H9 (cell line): Measurements from ENCODE around the gene NUDT3. TPM values are rescaled to one million over a fixed set of nuclear protein-coding genes. Genes with fewer than 3 reads are reported as not detected.

Experiments used
- DNase-seq: peaks from one replicate; pipeline ENCODE4 v3.0.0-alpha.2; 2017
- H2AFZ ChIP-seq: one replicate; pipeline ENCODE4 v1.6.1; 2013; ENCODE audit warnings: mild to moderate bottlenecking, low read length, control low read depth, moderate library complexity
- H2AK5ac ChIP-seq: 2 replicates; pipeline ENCODE4 v1.6.1; 2013; ENCODE audit warnings: low read length, control low read depth, mixed read lengths; ENCODE audit not compliant: insufficient read length
- H2BK120ac ChIP-seq: one replicate; pipeline ENCODE4 v1.6.1; 2013; ENCODE audit warnings: low read depth, mild to moderate bottlenecking, low read length, control low read depth, inconsistent platforms; ENCODE audit not compliant: poor library complexity, severe bottlenecking
- H2BK12ac ChIP-seq: 2 replicates; pipeline ENCODE4 v1.6.1; 2013; ENCODE audit warnings: low read length, control low read depth, mixed read lengths, low read depth; ENCODE audit not compliant: insufficient read length
- H2BK15ac ChIP-seq: 2 replicates; pipeline ENCODE4 v1.6.1; 2013; ENCODE audit warnings: low read depth, low read length, control low read depth
- H2BK20ac ChIP-seq: one replicate; pipeline ENCODE4 v1.6.1; 2013; ENCODE audit warnings: low read depth, mild to moderate bottlenecking, low read length, control low read depth, inconsistent platforms; ENCODE audit not compliant: poor library complexity, severe bottlenecking
- H2BK5ac ChIP-seq: 2 replicates; pipeline ENCODE4 v1.6.1; 2013; ENCODE audit warnings: low read length, control low read depth, mixed read lengths; ENCODE audit not compliant: insufficient read length
- H3K14ac ChIP-seq: 2 replicates; pipeline ENCODE4 v1.6.1; 2013; ENCODE audit warnings: low read length, control low read depth; ENCODE audit not compliant: insufficient read depth
- H3K18ac ChIP-seq: 2 replicates; pipeline ENCODE4 v1.6.1; 2013; ENCODE audit warnings: low read depth, mild to moderate bottlenecking, mixed read lengths, low read length, control low read depth; ENCODE audit not compliant: insufficient read length
- H3K23ac ChIP-seq: 2 replicates; pipeline ENCODE4 v1.6.1; 2013; ENCODE audit warnings: low read length, control low read depth, mixed read lengths, low read depth; ENCODE audit not compliant: insufficient read length
- H3K23me2 ChIP-seq: 2 replicates; pipeline ENCODE4 v1.6.1; 2013; ENCODE audit warnings: low read depth, mild to moderate bottlenecking, mixed read lengths, low read length, control low read depth; ENCODE audit not compliant: insufficient read length, poor library complexity, severe bottlenecking
- H3K27ac ChIP-seq: 2 replicates; pipeline ENCODE4 v1.5.1; 2013; ENCODE audit warnings: low read length, control low read depth, mixed read lengths, low read depth; ENCODE audit not compliant: insufficient read length
- H3K27me3 ChIP-seq: 2 replicates; pipeline ENCODE4 v1.6.1; 2013; ENCODE audit warnings: low read length, control low read depth, inconsistent platforms; ENCODE audit not compliant: insufficient read depth
- H3K4ac ChIP-seq: 2 replicates; pipeline ENCODE4 v1.6.1; 2013; ENCODE audit warnings: low read depth, mild to moderate bottlenecking, control low read depth, inconsistent platforms, low read length, moderate library complexity
- H3K4me1 ChIP-seq: 2 replicates; pipeline ENCODE4 v1.6.1; 2013; ENCODE audit warnings: low read length, control low read depth, inconsistent platforms; ENCODE audit not compliant: insufficient read depth
- H3K4me2 ChIP-seq: 2 replicates; pipeline ENCODE4 v1.6.1; 2013; ENCODE audit warnings: low read length, control low read depth, mixed read lengths; ENCODE audit not compliant: insufficient read length, insufficient read depth
- H3K56ac ChIP-seq: 2 replicates; pipeline ENCODE4 v1.6.1; 2013; ENCODE audit warnings: low read depth, mild to moderate bottlenecking, mixed read lengths, low read length, control low read depth; ENCODE audit not compliant: insufficient read length
- H3K79me1 ChIP-seq: 2 replicates; pipeline ENCODE4 v1.6.1; 2013; ENCODE audit warnings: low read depth, mild to moderate bottlenecking, moderate library complexity, low read length, control low read depth, inconsistent platforms; ENCODE audit not compliant: insufficient read depth, poor library complexity, severe bottlenecking
- H3K79me2 ChIP-seq: 2 replicates; pipeline ENCODE4 v1.6.1; 2013; ENCODE audit warnings: low read length, control low read depth, inconsistent platforms; ENCODE audit not compliant: insufficient read depth
- H3K9ac ChIP-seq: 2 replicates; pipeline ENCODE4 v1.6.1; 2013; ENCODE audit warnings: low read length, control low read depth, mixed read lengths; ENCODE audit not compliant: insufficient read length; ENCODE audit errors: extremely low read depth
- H3K9me3 ChIP-seq: one replicate; pipeline ENCODE4 v1.6.1; 2013; ENCODE audit warnings: low read depth, low read length, inconsistent platforms; ENCODE audit not compliant: control insufficient read depth
- H3T11ph ChIP-seq: one replicate; pipeline ENCODE4 v1.6.1; 2013; ENCODE audit warnings: mild to moderate bottlenecking, low read length, control low read depth, inconsistent platforms
- H4K20me1 ChIP-seq: one replicate; pipeline ENCODE4 v1.6.1; 2013; ENCODE audit not compliant: control insufficient read depth, insufficient read length, insufficient read depth
- H4K5ac ChIP-seq: 2 replicates; pipeline ENCODE4 v1.6.1; 2013; ENCODE audit warnings: low read depth, mild to moderate bottlenecking, mixed read lengths, low read length, control low read depth; ENCODE audit not compliant: insufficient read length
- H4K8ac ChIP-seq: replicated peaks from 2 replicates; pipeline ENCODE4 v1.6.1; 2013; ENCODE audit warnings: low read length, control low read depth, mixed read lengths, low read depth; ENCODE audit not compliant: insufficient read length
- H4K91ac ChIP-seq: 2 replicates; pipeline ENCODE4 v1.6.1; 2013; ENCODE audit warnings: low read depth, mild to moderate bottlenecking, moderate library complexity, mixed read lengths, low read length, control low read depth; ENCODE audit not compliant: insufficient read length
- H3K27ac Mint-ChIP-seq, 3 experiments: 2 replicates in 2 of 3; 3 replicates in 1 of 3; pipeline ENCODE4 v1.8.0; 2020 to 2021; ENCODE audit warnings: mixed read lengths in 3 of 3, mild to moderate bottlenecking in 1 of 3, moderate library complexity in 1 of 3
- H3K27me3 Mint-ChIP-seq: 2 replicates; pipeline ENCODE4 v1.8.0; 2021; ENCODE audit warnings: low read depth, mild to moderate bottlenecking, moderate library complexity, mixed read lengths
- H3K36me3 Mint-ChIP-seq, 3 experiments: 2 replicates in 2 of 3; 3 replicates in 1 of 3; pipeline ENCODE4 v1.8.0; 2020 to 2021; ENCODE audit warnings: low read depth in 3 of 3, mixed read lengths in 3 of 3; ENCODE audit not compliant: insufficient read depth in 1 of 3
- H3K4me1 Mint-ChIP-seq, 2 experiments: 2 replicates each; pipeline ENCODE4 v1.8.0; 2020; ENCODE audit warnings: mixed read lengths in 2 of 2
- H3K4me3 Mint-ChIP-seq, 2 experiments: 2 replicates in 1 of 2; 3 replicates in 1 of 2; pipeline ENCODE4 v1.8.0; 2020 to 2021; ENCODE audit warnings: mild to moderate bottlenecking in 2 of 2, mixed read lengths in 2 of 2, moderate library complexity in 1 of 2
- H3K9me3 Mint-ChIP-seq, 2 experiments: 2 replicates in 1 of 2; 3 replicates in 1 of 2; pipeline ENCODE4 v1.8.0; 2020; ENCODE audit warnings: mild to moderate bottlenecking in 2 of 2, mixed read lengths in 2 of 2, moderate library complexity in 1 of 2
- WGBS: extraction: QIAGEN DNeasy Blood & Tissue Kit; methylation state at CpG from one replicate; pipeline ENCODE4 v1.1.7; 2013; ENCODE audit warnings: missing lambda C conversion rate, low lambda C conversion rate, mixed read lengths; ENCODE audit not compliant: insufficient read length; ENCODE audit errors: extremely low coverage; 5-methylcytosine and 5-hydroxymethylcytosine counted together
- total RNA-seq: library from RNA; stranded (reverse); gene quantifications from 2 replicates; pipeline ENCODE4 v1.2.1, GENCODE V29; 2021
- TF ChIP-seq, protein P1 (sequence below): fragments of 200-600 bp; sonication (generic); conservative IDR thresholded peaks from 3 replicates; pipeline ENCODE4 v1.8.0; 2021; ENCODE audit warnings: antibody characterized with exemption, mild to moderate bottlenecking

NUDT3 gene
- total RNA-seq, 1 experiment from 2014 or later: 23.6 TPM

DNA sequence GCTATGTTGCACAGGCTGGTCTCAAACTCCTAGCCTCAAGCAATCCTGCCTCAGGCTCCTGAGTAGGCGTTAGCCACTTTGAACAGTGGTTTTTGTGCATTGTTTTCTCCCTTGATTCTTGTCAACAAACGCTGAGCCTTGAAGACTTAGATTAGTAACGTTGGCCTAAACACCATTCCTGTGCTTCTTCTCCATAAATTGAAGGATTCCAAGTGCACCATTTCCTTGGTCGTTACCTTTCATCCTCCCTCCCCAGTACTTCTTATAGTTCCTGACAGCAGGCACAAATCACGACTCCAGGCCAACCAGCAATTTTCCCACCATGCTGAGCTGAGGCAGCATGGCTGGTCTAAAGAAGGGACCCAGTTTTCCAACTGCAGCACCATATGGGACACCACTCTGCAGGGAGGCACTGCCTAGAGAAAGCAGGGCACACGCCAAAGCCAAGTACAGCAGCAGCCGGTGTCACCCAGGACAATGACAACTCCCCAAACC lies 24.5 kb upstream of the NUDT3 start:
- H3K14ac ChIP-seq: no peak overlapping the region
- peak overlapping the region in 2 of 3 experiments; percentile 50 to 86; a peak in 4 of 7 replicates for H3K27ac Mint-ChIP-seq
- H2BK5ac ChIP-seq: no peak overlapping the region
- H3K27ac ChIP-seq: no peak overlapping the region
- H3K79me2 ChIP-seq: no peaks in the 10 kb centered on the region
- no peaks in the 10 kb centered on the region for H3K9me3 Mint-ChIP-seq
- DNase-seq: no peak
- no peak overlapping the region for H4K91ac ChIP-seq
- no peaks in the 10 kb centered on the region for H3K27me3 ChIP-seq
- H2BK20ac ChIP-seq: no peak overlapping the region
- H3K56ac ChIP-seq: no peak overlapping the region
- H2BK120ac ChIP-seq: no peak overlapping the region
- H3K79me1 ChIP-seq: no peaks in the 10 kb centered on the region
- H3K4me3 Mint-ChIP-seq: no peak overlapping the region; a peak in 1 of 5 replicates
- no peak overlapping the region for H3K4ac ChIP-seq
- no CpG with 5 or more reads among the region's 7 CpGs for WGBS
- TF ChIP-seq, protein P1, sequence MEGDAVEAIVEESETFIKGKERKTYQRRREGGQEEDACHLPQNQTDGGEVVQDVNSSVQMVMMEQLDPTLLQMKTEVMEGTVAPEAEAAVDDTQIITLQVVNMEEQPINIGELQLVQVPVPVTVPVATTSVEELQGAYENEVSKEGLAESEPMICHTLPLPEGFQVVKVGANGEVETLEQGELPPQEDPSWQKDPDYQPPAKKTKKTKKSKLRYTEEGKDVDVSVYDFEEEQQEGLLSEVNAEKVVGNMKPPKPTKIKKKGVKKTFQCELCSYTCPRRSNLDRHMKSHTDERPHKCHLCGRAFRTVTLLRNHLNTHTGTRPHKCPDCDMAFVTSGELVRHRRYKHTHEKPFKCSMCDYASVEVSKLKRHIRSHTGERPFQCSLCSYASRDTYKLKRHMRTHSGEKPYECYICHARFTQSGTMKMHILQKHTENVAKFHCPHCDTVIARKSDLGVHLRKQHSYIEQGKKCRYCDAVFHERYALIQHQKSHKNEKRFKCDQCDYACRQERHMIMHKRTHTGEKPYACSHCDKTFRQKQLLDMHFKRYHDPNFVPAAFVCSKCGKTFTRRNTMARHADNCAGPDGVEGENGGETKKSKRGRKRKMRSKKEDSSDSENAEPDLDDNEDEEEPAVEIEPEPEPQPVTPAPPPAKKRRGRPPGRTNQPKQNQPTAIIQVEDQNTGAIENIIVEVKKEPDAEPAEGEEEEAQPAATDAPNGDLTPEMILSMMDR: no peak
- no peaks in the 10 kb centered on the region for H3K23me2 ChIP-seq
- no peaks in the 10 kb centered on the region for H3K4me1 ChIP-seq
- H3K9ac ChIP-seq: no peak overlapping the region
- peaks cover 0 to 3% of the 10 kb centered on the region in 2 experiments; a peak in 1 of 4 replicates for H3K4me1 Mint-ChIP-seq
- H3K27me3 Mint-ChIP-seq: no peaks in the 10 kb centered on the region
- no peak overlapping the region for H4K8ac ChIP-seq
- H3K9me3 ChIP-seq: no peaks in the 10 kb centered on the region
- no peak overlapping the region for H2AK5ac ChIP-seq
- no peaks in the 10 kb centered on the region for H4K20me1 ChIP-seq
- H2BK12ac ChIP-seq: no peak overlapping the region
- no peak overlapping the region for H4K5ac ChIP-seq
- H2BK15ac ChIP-seq: no peak overlapping the region
- no peak overlapping the region for H3K4me2 ChIP-seq
- peaks cover 47 to 76% (median 61%) of the 10 kb centered on the region in 3 experiments for H3K36me3 Mint-ChIP-seq
- no peak overlapping the region for H3T11ph ChIP-seq
- H3K18ac ChIP-seq: no peak overlapping the region
- no peak overlapping the region for H3K23ac ChIP-seq
- H2AFZ ChIP-seq: no peak overlapping the region
